Measurements from ENCODE around the gene TDRD12. TPM values are rescaled to one million over a fixed set of nuclear protein-coding genes. Genes with fewer than 3 reads are reported as not detected.

TDRD12 gene
- total RNA-seq, 1 experiment from 2014 or later = 0.33 TPM

DNA sequence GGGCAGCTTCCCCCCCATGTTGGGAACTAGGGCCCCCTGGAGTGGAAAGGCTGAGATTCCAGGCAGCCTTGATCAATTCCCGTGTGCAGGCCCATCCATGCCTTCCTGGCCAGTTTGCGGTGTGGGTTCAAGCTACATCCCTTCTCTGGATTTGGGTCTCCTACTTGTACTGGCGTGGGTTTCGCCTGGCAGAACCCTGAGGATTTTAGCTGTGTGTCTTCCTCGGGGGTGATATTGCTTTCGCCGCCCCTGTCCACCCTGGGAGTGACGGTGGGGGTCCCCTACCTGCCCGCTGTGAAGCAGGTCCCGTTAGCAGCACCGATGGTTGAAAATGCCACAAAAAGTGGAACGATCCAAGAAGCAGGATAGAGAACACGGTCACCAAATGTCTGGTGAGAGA is 138.6 kb downstream of the TDRD12 start:
- CTCF ChIA-PET = no interaction called here
- in situ Hi-C loops (cut with HindIII; ENCODE audit: low pct_unique_long_range_greater_than_20kb, low sequenced_read_pairs) (no loop called here), intact Hi-C loops (cut with micrococcal nuclease; ENCODE audit: unreplicated experiment) (no loop called here)
- Histone ChIP-seq H3K4me1 (ENCODE audit: control insufficient read depth, insufficient read depth, low read length) (no peaks in the 10 kb centered on the region), H3K27ac (ENCODE audit: low read length) (no peak overlapping the region), H3K9me3 (ENCODE audit: control insufficient read depth, insufficient read depth, low read depth, low read length) (no peaks in the 10 kb centered on the region), H3K27me3 (ENCODE audit: control insufficient read depth, insufficient read depth, low read length) (no peaks in the 10 kb centered on the region), H3K36me3 (ENCODE audit: control insufficient read depth, insufficient read depth, low read length) (no peaks in the 10 kb centered on the region), H3K4me3 (ENCODE audit: low read depth in 2 of 2, low read length in 2 of 2) (no peak overlapping the region)
- no TSS peak for BruUV-seq (replicated peaks)
- TF ChIP-seq POLR2AphosphoS5 (IDR thresholded peaks at IDR 0.05; ENCODE audit: low read depth, low read length) (no peak), SIN3A (IDR thresholded peaks at IDR 0.05; ENCODE audit: borderline replicate concordance, insufficient read depth, low read depth, low read length) (no peak), TCF7L2 (IDR thresholded peaks at IDR 0.05; ENCODE audit: low read depth, low read length) (no peak)
- TF ChIP-seq, protein P1, sequence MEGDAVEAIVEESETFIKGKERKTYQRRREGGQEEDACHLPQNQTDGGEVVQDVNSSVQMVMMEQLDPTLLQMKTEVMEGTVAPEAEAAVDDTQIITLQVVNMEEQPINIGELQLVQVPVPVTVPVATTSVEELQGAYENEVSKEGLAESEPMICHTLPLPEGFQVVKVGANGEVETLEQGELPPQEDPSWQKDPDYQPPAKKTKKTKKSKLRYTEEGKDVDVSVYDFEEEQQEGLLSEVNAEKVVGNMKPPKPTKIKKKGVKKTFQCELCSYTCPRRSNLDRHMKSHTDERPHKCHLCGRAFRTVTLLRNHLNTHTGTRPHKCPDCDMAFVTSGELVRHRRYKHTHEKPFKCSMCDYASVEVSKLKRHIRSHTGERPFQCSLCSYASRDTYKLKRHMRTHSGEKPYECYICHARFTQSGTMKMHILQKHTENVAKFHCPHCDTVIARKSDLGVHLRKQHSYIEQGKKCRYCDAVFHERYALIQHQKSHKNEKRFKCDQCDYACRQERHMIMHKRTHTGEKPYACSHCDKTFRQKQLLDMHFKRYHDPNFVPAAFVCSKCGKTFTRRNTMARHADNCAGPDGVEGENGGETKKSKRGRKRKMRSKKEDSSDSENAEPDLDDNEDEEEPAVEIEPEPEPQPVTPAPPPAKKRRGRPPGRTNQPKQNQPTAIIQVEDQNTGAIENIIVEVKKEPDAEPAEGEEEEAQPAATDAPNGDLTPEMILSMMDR (IDR thresholded peaks at IDR 0.05) = no peak
- TF ChIP-seq, protein P2, sequence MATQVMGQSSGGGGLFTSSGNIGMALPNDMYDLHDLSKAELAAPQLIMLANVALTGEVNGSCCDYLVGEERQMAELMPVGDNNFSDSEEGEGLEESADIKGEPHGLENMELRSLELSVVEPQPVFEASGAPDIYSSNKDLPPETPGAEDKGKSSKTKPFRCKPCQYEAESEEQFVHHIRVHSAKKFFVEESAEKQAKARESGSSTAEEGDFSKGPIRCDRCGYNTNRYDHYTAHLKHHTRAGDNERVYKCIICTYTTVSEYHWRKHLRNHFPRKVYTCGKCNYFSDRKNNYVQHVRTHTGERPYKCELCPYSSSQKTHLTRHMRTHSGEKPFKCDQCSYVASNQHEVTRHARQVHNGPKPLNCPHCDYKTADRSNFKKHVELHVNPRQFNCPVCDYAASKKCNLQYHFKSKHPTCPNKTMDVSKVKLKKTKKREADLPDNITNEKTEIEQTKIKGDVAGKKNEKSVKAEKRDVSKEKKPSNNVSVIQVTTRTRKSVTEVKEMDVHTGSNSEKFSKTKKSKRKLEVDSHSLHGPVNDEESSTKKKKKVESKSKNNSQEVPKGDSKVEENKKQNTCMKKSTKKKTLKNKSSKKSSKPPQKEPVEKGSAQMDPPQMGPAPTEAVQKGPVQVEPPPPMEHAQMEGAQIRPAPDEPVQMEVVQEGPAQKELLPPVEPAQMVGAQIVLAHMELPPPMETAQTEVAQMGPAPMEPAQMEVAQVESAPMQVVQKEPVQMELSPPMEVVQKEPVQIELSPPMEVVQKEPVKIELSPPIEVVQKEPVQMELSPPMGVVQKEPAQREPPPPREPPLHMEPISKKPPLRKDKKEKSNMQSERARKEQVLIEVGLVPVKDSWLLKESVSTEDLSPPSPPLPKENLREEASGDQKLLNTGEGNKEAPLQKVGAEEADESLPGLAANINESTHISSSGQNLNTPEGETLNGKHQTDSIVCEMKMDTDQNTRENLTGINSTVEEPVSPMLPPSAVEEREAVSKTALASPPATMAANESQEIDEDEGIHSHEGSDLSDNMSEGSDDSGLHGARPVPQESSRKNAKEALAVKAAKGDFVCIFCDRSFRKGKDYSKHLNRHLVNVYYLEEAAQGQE (IDR thresholded peaks at IDR 0.05; ENCODE audit: insufficient read depth in 1 of 2, low read depth in 2 of 2, low read length in 1 of 2) = no peak
- POLR2A ChIA-PET = no interaction called here
- ATAC-seq (no peak), DNase-seq (ENCODE audit: low read depth, low spot score) (no peak)

DNA sequence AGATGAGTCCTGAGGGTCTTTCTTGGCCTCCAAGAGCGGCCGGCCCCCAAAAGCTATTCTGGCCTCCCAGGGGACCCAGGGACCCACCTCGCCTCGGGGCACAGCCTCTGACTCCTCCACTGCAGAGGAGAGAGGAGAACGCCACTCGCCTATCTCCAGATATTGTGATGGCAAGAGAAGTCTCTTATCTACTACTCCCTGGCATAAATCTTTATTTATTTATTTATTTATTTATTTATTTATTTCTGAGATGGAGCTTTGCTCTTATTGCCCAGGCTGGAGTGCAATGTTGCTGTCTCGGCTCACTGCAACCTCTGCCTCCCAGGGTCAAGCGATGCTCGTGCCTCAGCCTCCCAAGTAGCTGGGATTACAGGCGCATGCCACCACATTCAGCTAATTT is 139.0 kb downstream of the TDRD12 start:
- no TSS peak for BruUV-seq (replicated peaks)
- TF ChIP-seq TCF7L2 (IDR thresholded peaks at IDR 0.05; ENCODE audit: low read depth, low read length) (no peak), POLR2AphosphoS5 (IDR thresholded peaks at IDR 0.05; ENCODE audit: low read depth, low read length) (no peak)
- TF ChIP-seq, protein P1 (IDR thresholded peaks at IDR 0.05) = no peak
- TF ChIP-seq, protein P2 (IDR thresholded peaks at IDR 0.05; ENCODE audit: insufficient read depth in 1 of 2, low read depth in 2 of 2, low read length in 1 of 2) = no peak
- Histone ChIP-seq H3K36me3 (ENCODE audit: control insufficient read depth, insufficient read depth, low read length) (no peaks in the 10 kb centered on the region), H3K4me3 (ENCODE audit: low read depth in 2 of 2, low read length in 2 of 2) (no peak overlapping the region), H3K27ac (ENCODE audit: low read length) (no peak overlapping the region), H3K4me1 (ENCODE audit: control insufficient read depth, insufficient read depth, low read length) (no peaks in the 10 kb centered on the region), H3K27me3 (ENCODE audit: control insufficient read depth, insufficient read depth, low read length) (no peaks in the 10 kb centered on the region), H3K9me3 (ENCODE audit: control insufficient read depth, insufficient read depth, low read depth, low read length) (no peaks in the 10 kb centered on the region)
- ChIA-PET POLR2A (no interaction called here), CTCF (no interaction called here)
- ATAC-seq = no peak
- intact Hi-C loops (cut with micrococcal nuclease; ENCODE audit: unreplicated experiment) (no loop called here), in situ Hi-C loops (cut with HindIII; ENCODE audit: low pct_unique_long_range_greater_than_20kb, low sequenced_read_pairs) (no loop called here)
- no peak for DNase-seq (ENCODE audit: low read depth, low spot score)

Measured in Panc1 (cell line).